HepG2 (cell line): ENCODE data around the gene DDR2.

Experiments
- ATF7-NPFF ChIP-seq: sonication (generic); formaldehyde crosslinking; IDR thresholded peaks from 2 replicates; pipeline ENCODE4 v1.8.1; 2023; ENCODE audit warnings: mild to moderate bottlenecking, low read depth, missing genetic modification reagents, moderate library complexity
- CTCF ChIP-seq: sonication (generic); formaldehyde crosslinking; IDR thresholded peaks from 2 replicates; pipeline ENCODE4 v1.5.0; 2020; ENCODE audit warnings: mild to moderate bottlenecking, missing genetic modification reagents, moderate library complexity
- DRAP1 ChIP-seq: IDR thresholded peaks from 2 replicates; pipeline ENCODE4 v1.6.1; 2016; ENCODE audit warnings: missing genetic modification reagents, missing compliant biosample characterization
- EHMT2 ChIP-seq: fragments of 200-600 bp; sonication (generic); IDR thresholded peaks from 2 replicates; pipeline ENCODE4 v1.7.0; 2017; ENCODE audit warnings: antibody characterized with exemption, low read depth, low read length, borderline replicate concordance
- FOXM1 ChIP-seq: sonication (generic); formaldehyde crosslinking; IDR thresholded peaks from 2 replicates; pipeline ENCODE4 v1.5.0; 2020; ENCODE audit warnings: missing genetic modification reagents
- JUND ChIP-seq: sonication (generic); formaldehyde crosslinking; IDR thresholded peaks from 2 replicates; pipeline ENCODE4 v1.8.0; 2022; ENCODE audit warnings: mild to moderate bottlenecking, missing genetic modification reagents
- NFRKB ChIP-seq: fragments of 450-650 bp; IDR thresholded peaks from 2 replicates; pipeline ENCODE4 v1.6.1; 2017
- ZNF256 ChIP-seq: sonication (generic); formaldehyde crosslinking; conservative IDR thresholded peaks from 2 replicates; pipeline ENCODE4 v1.4.0; 2020; ENCODE audit warnings: missing genetic modification reagents
- TF ChIP-seq, protein P1 (sequence below): sonication (generic); formaldehyde crosslinking; IDR thresholded peaks from 2 replicates; pipeline ENCODE4 v1.8.1; 2023; ENCODE audit warnings: missing genetic modification reagents, inconsistent platforms, borderline replicate concordance
- TF ChIP-seq, protein P2 (sequence below): fragments of 450-650 bp; IDR thresholded peaks from 2 replicates; pipeline ENCODE4 v1.6.1; 2017; ENCODE audit warnings: mild to moderate bottlenecking

DNA sequence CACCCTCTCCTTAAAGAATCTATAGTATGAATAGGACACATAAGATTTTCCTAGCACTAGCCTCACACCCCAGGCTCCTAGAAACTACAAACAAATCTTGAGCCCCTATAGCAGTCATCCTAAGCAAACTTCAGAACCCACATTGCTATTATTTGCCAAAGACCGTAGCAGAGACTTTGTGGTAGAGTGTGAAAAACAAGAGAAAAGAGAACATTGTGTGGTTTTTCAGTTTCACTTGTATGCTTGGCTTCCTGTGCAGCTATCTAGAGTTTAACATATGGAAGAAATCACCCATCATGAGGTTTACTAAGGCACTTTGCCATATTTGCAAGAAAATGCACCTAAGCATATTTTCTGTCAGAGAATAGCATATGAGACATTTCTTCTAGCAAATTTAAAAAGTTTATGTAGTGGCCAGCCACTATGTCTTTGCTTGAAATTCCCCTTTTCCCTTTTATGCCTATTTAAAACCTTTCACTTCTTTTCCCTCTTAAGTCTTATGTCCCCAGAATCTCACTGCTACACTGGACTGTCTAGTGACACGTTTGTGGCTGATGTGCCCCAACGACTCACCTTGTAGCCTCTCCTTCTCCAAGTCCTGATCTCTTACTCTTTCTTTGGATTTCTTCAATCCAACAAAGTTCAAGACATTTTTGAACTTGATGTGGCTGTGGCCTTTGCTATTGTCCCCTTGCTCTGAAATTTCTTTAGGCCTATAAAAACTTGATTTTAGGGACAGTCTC lies 203.1 kb downstream of the DDR2 start:
- TF ChIP-seq CTCF = no peak
- no peak for TF ChIP-seq NFRKB
- TF ChIP-seq ZNF256 (CRISPR knock-in tag) = no peak
- TF ChIP-seq DRAP1 (CRISPR knock-in tag) = no peak
- no peak for TF ChIP-seq EHMT2
- no peak for TF ChIP-seq ATF7-NPFF (CRISPR knock-in tag)
- no peak for TF ChIP-seq JUND
- TF ChIP-seq, protein P1, sequence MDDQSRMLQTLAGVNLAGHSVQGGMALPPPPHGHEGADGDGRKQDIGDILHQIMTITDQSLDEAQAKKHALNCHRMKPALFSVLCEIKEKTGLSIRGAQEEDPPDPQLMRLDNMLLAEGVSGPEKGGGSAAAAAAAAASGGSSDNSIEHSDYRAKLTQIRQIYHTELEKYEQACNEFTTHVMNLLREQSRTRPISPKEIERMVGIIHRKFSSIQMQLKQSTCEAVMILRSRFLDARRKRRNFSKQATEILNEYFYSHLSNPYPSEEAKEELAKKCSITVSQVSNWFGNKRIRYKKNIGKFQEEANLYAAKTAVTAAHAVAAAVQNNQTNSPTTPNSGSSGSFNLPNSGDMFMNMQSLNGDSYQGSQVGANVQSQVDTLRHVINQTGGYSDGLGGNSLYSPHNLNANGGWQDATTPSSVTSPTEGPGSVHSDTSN (CRISPR knock-in tag) = no peak
- no peak for TF ChIP-seq FOXM1 (CRISPR knock-in tag)
- TF ChIP-seq, protein P2, sequence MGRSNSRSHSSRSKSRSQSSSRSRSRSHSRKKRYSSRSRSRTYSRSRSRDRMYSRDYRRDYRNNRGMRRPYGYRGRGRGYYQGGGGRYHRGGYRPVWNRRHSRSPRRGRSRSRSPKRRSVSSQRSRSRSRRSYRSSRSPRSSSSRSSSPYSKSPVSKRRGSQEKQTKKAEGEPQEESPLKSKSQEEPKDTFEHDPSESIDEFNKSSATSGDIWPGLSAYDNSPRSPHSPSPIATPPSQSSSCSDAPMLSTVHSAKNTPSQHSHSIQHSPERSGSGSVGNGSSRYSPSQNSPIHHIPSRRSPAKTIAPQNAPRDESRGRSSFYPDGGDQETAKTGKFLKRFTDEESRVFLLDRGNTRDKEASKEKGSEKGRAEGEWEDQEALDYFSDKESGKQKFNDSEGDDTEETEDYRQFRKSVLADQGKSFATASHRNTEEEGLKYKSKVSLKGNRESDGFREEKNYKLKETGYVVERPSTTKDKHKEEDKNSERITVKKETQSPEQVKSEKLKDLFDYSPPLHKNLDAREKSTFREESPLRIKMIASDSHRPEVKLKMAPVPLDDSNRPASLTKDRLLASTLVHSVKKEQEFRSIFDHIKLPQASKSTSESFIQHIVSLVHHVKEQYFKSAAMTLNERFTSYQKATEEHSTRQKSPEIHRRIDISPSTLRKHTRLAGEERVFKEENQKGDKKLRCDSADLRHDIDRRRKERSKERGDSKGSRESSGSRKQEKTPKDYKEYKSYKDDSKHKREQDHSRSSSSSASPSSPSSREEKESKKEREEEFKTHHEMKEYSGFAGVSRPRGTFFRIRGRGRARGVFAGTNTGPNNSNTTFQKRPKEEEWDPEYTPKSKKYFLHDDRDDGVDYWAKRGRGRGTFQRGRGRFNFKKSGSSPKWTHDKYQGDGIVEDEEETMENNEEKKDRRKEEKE = no peak
